SK-N-SH (cell line): Measurements from ENCODE around the gene DNPH1. TPM values are rescaled to one million over a fixed set of nuclear protein-coding genes. Genes with fewer than 3 reads are reported as not detected.

Source experiments
- CTCF ChIA-PET: fragments of 300-600, 350-600 bp; formaldehyde crosslinking; extraction: SDS; loops from one replicate; lab custom pipeline; 2021; lab: Yijun Ruan, JAX
- POLR2A ChIA-PET: fragments of 350-600 bp; sonication (Branson Sonifier 250); formaldehyde crosslinking; extraction: SDS; loops from one replicate; lab custom pipeline; 2020; ENCODE audit warnings: antibody characterized with exemption, inconsistent platforms; lab: Yijun Ruan, JAX
- DNase-seq: peaks from one replicate; pipeline ENCODE4 v3.0.0; 2012
- H2AFZ ChIP-seq: fragments of 200-600 bp; sonication (generic); 2 replicates; pipeline ENCODE4 v1.8.1; 2016; ENCODE audit warnings: antibody characterized with exemption, mild to moderate bottlenecking, low read depth
- H3F3A ChIP-seq: fragments of 200-600 bp; sonication (generic); replicated peaks from 2 replicates; pipeline ENCODE3; 2016; ENCODE audit warnings: antibody characterized with exemption, mild to moderate bottlenecking; ENCODE audit not compliant: insufficient read depth
- H3K27ac ChIP-seq, 2 experiments: fragments of 200-500 bp in 1 of 2; fragments of 200-600 bp in 1 of 2; sonication (Bioruptor generic) in 1 of 2; sonication (generic), shearing (Covaris generic) in 1 of 2; 2 replicates each; pipeline versions ENCODE4 v1.5.1 to v1.6.1; 2014 to 2016; ENCODE audit warnings: low read depth in 2 of 2, inconsistent platforms in 1 of 2, low read length in 1 of 2, mild to moderate bottlenecking in 1 of 2, mixed read lengths in 1 of 2
- H3K27me3 ChIP-seq: fragments of 200-600 bp; sonication (generic), shearing (Covaris generic); 2 replicates; pipeline ENCODE4 v1.6.1; 2016; ENCODE audit warnings: mixed run types; ENCODE audit not compliant: insufficient read depth
- H3K36me3 ChIP-seq, 2 experiments: fragments of 200-500 bp in 1 of 2; fragments of 200-600 bp in 1 of 2; sonication (Bioruptor generic) in 1 of 2; sonication (generic) in 1 of 2; replicated peaks in 1 of 2; 2 replicates each; pipeline versions ENCODE3 to v1.5.1; 2014 to 2016; ENCODE audit warnings: low read length in 1 of 2, mild to moderate bottlenecking in 1 of 2; ENCODE audit not compliant: insufficient read depth in 2 of 2, control insufficient read depth in 1 of 2
- H3K4me1 ChIP-seq, 2 experiments: fragments of 200-500 bp in 1 of 2; fragments of 200-600 bp in 1 of 2; sonication (Bioruptor generic) in 1 of 2; sonication (generic), shearing (Covaris generic) in 1 of 2; 2 replicates each; pipeline versions ENCODE4 v1.5.1 to v1.6.1; 2014 to 2016; ENCODE audit warnings: low read depth in 1 of 2, low read length in 1 of 2, mixed run types in 1 of 2; ENCODE audit not compliant: insufficient read depth in 2 of 2, control insufficient read depth in 1 of 2
- H3K4me2 ChIP-seq: fragments of 200-600 bp; sonication (generic), shearing (Covaris generic); 2 replicates; pipeline ENCODE4 v1.6.1; 2017; ENCODE audit warnings: mixed run types
- H3K4me3 ChIP-seq, 2 experiments: fragments of 200-500 bp in 1 of 2; fragments of 200-600 bp in 1 of 2; sonication (Bioruptor generic) in 1 of 2; sonication (generic), shearing (Covaris generic) in 1 of 2; 2 replicates each; pipeline versions ENCODE4 v1.5.1 to v1.8.1; 2014 to 2016; ENCODE audit warnings: low read depth in 2 of 2, inconsistent platforms in 1 of 2, low read length in 1 of 2, mild to moderate bottlenecking in 1 of 2, mixed read lengths in 1 of 2, moderate library complexity in 1 of 2
- H3K79me2 ChIP-seq: fragments of 200-600 bp; sonication (generic); 2 replicates; pipeline ENCODE4 v1.8.1; 2017; ENCODE audit warnings: mild to moderate bottlenecking; ENCODE audit not compliant: insufficient read depth
- H3K9ac ChIP-seq: fragments of 200-600 bp; sonication (generic); 2 replicates; pipeline ENCODE4 v1.6.1; 2017; ENCODE audit warnings: mixed run types
- H3K9me2 ChIP-seq: fragments of 200-600 bp; sonication (generic); 2 replicates; pipeline ENCODE4 v1.6.1; 2017; ENCODE audit warnings: mixed run types
- H3K9me3 ChIP-seq: fragments of 200-600 bp; sonication (generic); 2 replicates; pipeline ENCODE4 v1.6.1; 2017; ENCODE audit warnings: mixed run types, mild to moderate bottlenecking, moderate library complexity
- H4K20me1 ChIP-seq: fragments of 200-600 bp; sonication (generic); 2 replicates; pipeline ENCODE4 v1.6.1; 2017; ENCODE audit warnings: mild to moderate bottlenecking, mixed run types; ENCODE audit not compliant: insufficient read depth
- CHD2 ChIP-seq: fragments of 150-350 bp; IDR thresholded peaks from 2 replicates; pipeline ENCODE4 v1.6.1; 2018; ENCODE audit warnings: low read length; ENCODE audit not compliant: partially characterized antibody
- CTCF ChIP-seq: fragments of 200-600 bp; sonication (generic); IDR thresholded peaks from 2 replicates; pipeline ENCODE4 v1.6.1; 2017; ENCODE audit warnings: antibody characterized with exemption, mild to moderate bottlenecking, moderate library complexity
- ELF1 ChIP-seq: IDR thresholded peaks from 2 replicates; pipeline ENCODE4 v1.4.0; 2012
- EP300 ChIP-seq, 2 experiments: IDR thresholded peaks; 2 replicates each; pipeline versions ENCODE4 v1.4.0 to v1.6.1; 2012; ENCODE audit warnings: borderline replicate concordance in 1 of 2, low read depth in 1 of 2, low read length in 1 of 2
- FOXJ3 ChIP-seq: sonication (generic); formaldehyde crosslinking; IDR thresholded peaks from 2 replicates; pipeline ENCODE4 v1.5.1; 2020; ENCODE audit warnings: mild to moderate bottlenecking, missing genetic modification reagents
- GATA2 ChIP-seq: sonication (generic); formaldehyde crosslinking; IDR thresholded peaks from 2 replicates; pipeline ENCODE4 v1.5.0; 2020; ENCODE audit warnings: mild to moderate bottlenecking, missing genetic modification reagents
- IRF3 ChIP-seq: fragments of 150-350 bp; IDR thresholded peaks from 2 replicates; pipeline ENCODE4 v1.6.1; 2016; ENCODE audit warnings: mild to moderate bottlenecking, low read depth, low read length
- MAX ChIP-seq: IDR thresholded peaks from 2 replicates; pipeline ENCODE4 v1.4.0; 2012; ENCODE audit warnings: low read depth
- MXI1 ChIP-seq: IDR thresholded peaks from 2 replicates; pipeline ENCODE4 v1.6.1; 2012; ENCODE audit warnings: mild to moderate bottlenecking, low read depth, low read length, improper control_type of control experiment
- NFIC ChIP-seq: IDR thresholded peaks from 2 replicates; pipeline ENCODE4 v1.4.0; 2012; ENCODE audit warnings: borderline replicate concordance
- NRF1 ChIP-seq: IDR thresholded peaks from 2 replicates; pipeline ENCODE4 v1.6.1; 2012; ENCODE audit warnings: low read depth, mild to moderate bottlenecking, low read length
- PBX3 ChIP-seq: IDR thresholded peaks from 2 replicates; pipeline ENCODE4; 2012
- RAD21 ChIP-seq: IDR thresholded peaks from 2 replicates; pipeline ENCODE4 v1.6.1; 2012; ENCODE audit warnings: mild to moderate bottlenecking, low read length
- RCOR1 ChIP-seq: fragments of 150-350 bp; IDR thresholded peaks from 2 replicates; pipeline ENCODE4 v1.6.1; 2017; ENCODE audit warnings: antibody characterized with exemption, low read length
- RFX5 ChIP-seq: IDR thresholded peaks from 2 replicates; pipeline ENCODE4 v1.6.1; 2012; ENCODE audit warnings: mild to moderate bottlenecking, improper control_type of control experiment, low read length
- RXRA ChIP-seq: IDR thresholded peaks from 2 replicates; pipeline ENCODE4 v1.4.0; 2012; ENCODE audit warnings: low read depth, mild to moderate bottlenecking, borderline replicate concordance
- TCF12 ChIP-seq: IDR thresholded peaks from 2 replicates; pipeline ENCODE4 v1.4.0; 2012
- USF1 ChIP-seq: IDR thresholded peaks from 2 replicates; pipeline ENCODE4 v1.4.0; 2012; ENCODE audit warnings: low read depth, borderline replicate concordance
- YY1 ChIP-seq: IDR thresholded peaks from 2 replicates; pipeline ENCODE4 v1.4.0; 2012; ENCODE audit warnings: low read depth, mild to moderate bottlenecking
- WGBS: methylation state at CpG from one replicate; pipeline ENCODE4 v1.1.6; 2017; ENCODE audit warnings: low lambda C conversion rate; 5-methylcytosine and 5-hydroxymethylcytosine counted together
- polyA plus RNA-seq, 3 experiments: library from polyadenylated mRNA; depleted of rRNA; stranded (reverse); fragments of >200 nt; gene quantifications; 2 replicates each; pipeline ENCODE4 v1.2.3, GENCODE V29; 2012

DNPH1 gene
- polyA plus RNA-seq, 1 of the 3 experiments (the other 2 are of a cell fraction): 287 TPM

- no peaks in the 10 kb centered on the region for H3K27me3 ChIP-seq
- TF ChIP-seq MXI1 (no peak), USF1 (no peak), CHD2 (no peak), NFIC (no peak), PBX3 (no peak), RXRA (no peak), RAD21 (no peak), YY1 (no peak), EP300 (IDR thresholded peaks at IDR 0.05; ENCODE audit: borderline replicate concordance in 1 of 2, low read depth in 1 of 2, low read length in 1 of 2) (no peak), RCOR1 (no peak), GATA2 (no peak), TCF12 (no peak), ELF1 (no peak), RFX5 (no peak)
- TF ChIP-seq, all 33 proteins: peak for 0
- Histone ChIP-seq H3K27ac (no peak overlapping the region), H2AFZ (no peak overlapping the region), H3K4me3 (no peak overlapping the region), H3K4me2 (no peak overlapping the region), H3F3A (no peaks in the 10 kb centered on the region), H3K9ac (no peak overlapping the region), H3K36me3 (no peaks in the 10 kb centered on the region), H3K9me2 (no peaks in the 10 kb centered on the region), H3K79me2 (no peaks in the 10 kb centered on the region), H4K20me1 (no peaks in the 10 kb centered on the region), H3K9me3 (no peaks in the 10 kb centered on the region), H3K4me1 (peaks cover 0 to 3% of the 10 kb centered on the region in 2 experiments; a peak in 1 of 4 replicates)
- 93% methylated on average over 58 of the region's 64 CpGs for WGBS
- peak; percentile 52 for DNase-seq
- POLR2A ChIA-PET: no interaction called here
- CTCF ChIA-PET: interaction anchor here (1.1 to 3.3 kb wide), 4 partner anchors 13 to 231 kb away, joined by 3 to 10 read pairs (median 4); partner anchors contain the start of gene DNPH1
Observed at GRCh38 chr6:43275801-43276576, 46.7 kb upstream of the DNPH1 start.

GRCh38 chr6:43274916-43275597, 45.8 kb upstream of the DNPH1 start:
- Histone ChIP-seq H3K79me2 (no peaks in the 10 kb centered on the region), H3K4me2 (peak overlapping the region; percentile 47; the same call in 1 of the 2 replicates), H4K20me1 (no peaks in the 10 kb centered on the region), H3K27me3 (no peaks in the 10 kb centered on the region), H3K9me2 (no peaks in the 10 kb centered on the region), H2AFZ (no peak overlapping the region), H3K9me3 (no peaks in the 10 kb centered on the region), H3K9ac (no peak overlapping the region), H3K36me3 (no peaks in the 10 kb centered on the region), H3K4me1 (peaks cover 0 to 12% of the 10 kb centered on the region in 2 experiments; a peak in 1 of 4 replicates), H3K4me3 (peak overlapping the region in 1 of 2 experiments; percentile 38; a peak in 2 of 4 replicates), H3F3A (no peaks in the 10 kb centered on the region), H3K27ac (no peak overlapping the region)
- TF ChIP-seq IRF3: no peak
- no peak for TF ChIP-seq RXRA
- no peak for TF ChIP-seq MAX
- TF ChIP-seq TCF12: no peak
- no peak for TF ChIP-seq CTCF
- TF ChIP-seq NRF1: no peak
- no peak for TF ChIP-seq FOXJ3 (CRISPR knock-in tag)
- ChIA-PET CTCF (interaction anchor here (1.1 to 3.3 kb wide), 2 partner anchors 12 to 46 kb away, joined by 3 to 10 read pairs; partner anchors contain the start of gene DNPH1), POLR2A (no interaction called here)
- WGBS: 30% methylated on average over 11 of the region's 65 CpGs
- peak; percentile 88 for DNase-seq
